GM18907 (cell line): ENCODE measurements around the gene CNTN4.

Experiments used
- ATAC-seq: cut with Tn5 transposase; IDR thresholded peaks from one replicate; pipeline ENCODE4 v1.9.1; 2021; ENCODE audit warnings: mild to moderate bottlenecking, moderate library complexity; ENCODE audit not compliant: unreplicated experiment

Gene CNTN4

DNA sequence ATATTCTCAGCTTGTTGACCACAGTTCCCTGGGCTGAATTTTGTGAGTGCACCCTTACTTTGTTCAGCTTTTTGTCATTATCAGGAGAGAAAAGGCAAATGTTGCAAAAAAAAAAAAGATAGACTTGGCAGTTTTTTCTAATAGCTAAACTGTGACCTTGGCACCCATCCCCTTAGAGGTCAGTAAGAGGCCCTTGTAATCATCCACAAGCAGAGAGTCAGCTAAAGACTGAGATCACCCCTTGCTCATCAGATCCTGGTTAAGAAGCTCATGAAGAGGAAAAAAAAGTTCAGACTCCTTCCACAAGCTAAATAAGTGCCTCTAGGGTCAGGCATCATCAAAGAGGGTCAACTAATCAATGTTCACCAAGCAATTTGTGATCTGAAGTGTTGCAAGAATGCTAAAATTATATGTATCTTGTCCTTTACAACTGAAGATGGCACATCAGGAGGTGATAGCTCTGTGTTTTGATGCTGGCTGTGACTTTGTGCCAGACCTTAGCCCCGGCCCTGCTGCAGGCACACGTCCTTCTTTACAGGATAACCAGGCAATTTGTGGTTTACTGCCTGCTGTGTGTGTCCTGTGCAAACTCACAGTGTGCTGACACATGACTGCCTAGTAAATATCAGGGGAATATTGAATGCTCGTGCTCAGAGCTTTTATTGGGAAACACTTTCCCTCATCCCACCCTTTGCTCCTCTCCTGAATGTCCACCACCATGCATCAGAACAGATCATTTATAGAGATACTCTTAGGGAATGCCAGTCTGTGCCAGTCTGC lies 748.6 kb downstream of the CNTN4 start:
- no peak for ATAC-seq

DNA sequence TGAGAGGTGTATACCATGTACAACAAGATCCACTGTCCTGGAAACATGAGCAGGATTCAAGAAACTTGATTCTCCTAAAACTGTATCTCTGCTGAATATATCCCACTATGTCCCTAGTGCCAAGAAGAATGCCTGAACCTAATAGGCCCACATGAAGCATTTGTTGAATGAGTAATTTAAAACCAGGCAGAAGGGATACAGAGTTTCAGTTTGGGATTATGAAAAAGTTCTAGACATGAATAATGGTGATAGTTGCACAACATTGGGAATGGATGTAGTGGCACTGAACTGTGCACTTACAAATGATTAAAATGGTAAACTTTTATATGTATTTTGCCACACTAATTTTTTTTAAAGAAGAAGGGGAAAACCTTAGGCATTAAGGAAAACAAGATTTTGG lies 750.4 kb downstream of the CNTN4 start:
- ATAC-seq = no peak

- ATAC-seq = no peak
Measured at GRCh38 chr3:2850701-2851100, 752.0 kb downstream of the CNTN4 start.

GRCh38 chr3:2851361-2851760 lies 752.7 kb downstream of the CNTN4 start:
- ATAC-seq = no peak

DNA sequence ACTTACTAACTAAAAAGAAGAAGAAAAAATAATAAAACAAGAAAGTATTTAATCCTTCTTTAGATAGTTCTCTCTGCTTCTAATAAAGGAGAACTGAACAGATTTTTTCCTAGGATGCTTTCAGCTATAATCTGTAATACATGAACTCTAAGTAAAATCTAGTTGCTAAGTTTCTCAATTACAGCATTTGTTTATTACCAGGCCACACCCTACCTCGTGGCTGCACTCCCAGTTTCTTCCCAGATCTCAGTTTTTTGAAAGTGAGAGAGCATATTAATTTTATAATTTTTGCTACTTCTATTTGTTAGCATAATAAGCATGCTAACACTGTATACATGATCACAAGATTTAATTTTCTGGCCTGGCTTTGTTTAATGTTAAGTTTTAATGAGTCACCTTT lies 753.2 kb downstream of the CNTN4 start:
- no peak for ATAC-seq

DNA sequence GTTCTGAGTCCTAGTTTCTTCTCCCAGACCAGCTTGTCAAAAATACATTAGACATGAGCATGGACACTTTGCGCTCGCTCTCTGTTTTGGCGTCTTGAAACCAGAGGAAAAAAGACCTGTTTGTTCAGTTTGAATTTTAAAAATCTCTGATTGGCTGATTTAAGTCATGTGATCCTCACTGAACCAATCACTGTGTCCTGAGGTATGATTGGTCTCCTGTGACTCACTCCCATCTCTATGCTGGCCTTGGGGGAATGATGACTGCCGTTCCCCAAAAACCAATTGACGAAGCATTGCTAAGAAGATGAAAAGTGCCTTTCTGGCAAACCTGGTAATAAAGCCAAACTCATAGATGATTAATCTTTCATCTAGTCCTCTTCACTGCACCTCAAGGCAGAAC lies 755.0 kb downstream of the CNTN4 start:
- no peak for ATAC-seq

DNA sequence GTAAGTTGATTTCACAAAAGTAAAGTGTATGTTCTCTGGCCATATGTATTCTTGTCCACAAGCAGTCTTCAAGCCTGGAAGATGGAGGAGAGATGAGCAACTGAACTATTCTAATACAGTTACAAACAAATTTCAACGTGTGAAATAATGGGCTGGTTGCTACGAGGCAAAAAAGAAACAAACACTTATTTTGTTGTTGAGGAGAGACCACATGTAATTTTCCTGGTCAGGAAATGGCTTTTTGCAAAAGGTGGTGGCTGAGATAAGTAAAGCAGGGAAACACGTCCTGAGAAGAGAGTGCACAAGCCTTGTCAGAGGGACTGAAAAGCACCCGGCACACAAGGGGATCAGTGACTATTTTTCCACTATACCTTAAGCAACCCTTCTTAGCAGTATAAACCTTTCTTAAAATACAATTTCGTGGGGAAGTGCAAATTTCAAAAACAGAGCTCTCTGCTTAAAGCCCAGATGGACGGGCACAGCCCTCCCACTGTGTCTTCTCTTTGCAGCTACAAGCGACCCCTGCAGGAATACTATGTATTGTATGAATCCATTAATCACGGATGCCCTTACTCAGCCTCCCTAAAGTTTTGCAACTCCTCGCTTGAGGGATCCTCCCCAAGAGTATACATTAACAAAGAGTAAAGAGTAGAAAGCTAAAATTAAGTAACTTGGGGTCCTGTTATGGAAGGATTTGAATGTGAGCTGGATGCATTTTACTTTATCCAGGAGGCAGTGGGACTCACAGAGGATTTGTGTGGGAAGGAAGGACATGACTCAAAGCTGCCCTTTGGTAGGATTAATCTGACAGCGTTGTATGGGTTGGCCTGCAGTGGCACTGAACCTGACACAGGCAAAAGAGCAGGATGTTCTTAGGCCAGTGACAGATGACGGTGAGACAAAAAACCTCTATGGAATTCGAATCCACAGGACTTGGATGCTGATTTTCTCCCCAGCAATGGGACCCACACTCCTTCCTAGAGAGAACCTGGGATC lies 757.8 kb downstream of the CNTN4 start:
- no peak for ATAC-seq

GRCh38 chr3:2860626-2861025 lies 762.0 kb downstream of the CNTN4 start:
- no peak for ATAC-seq

DNA sequence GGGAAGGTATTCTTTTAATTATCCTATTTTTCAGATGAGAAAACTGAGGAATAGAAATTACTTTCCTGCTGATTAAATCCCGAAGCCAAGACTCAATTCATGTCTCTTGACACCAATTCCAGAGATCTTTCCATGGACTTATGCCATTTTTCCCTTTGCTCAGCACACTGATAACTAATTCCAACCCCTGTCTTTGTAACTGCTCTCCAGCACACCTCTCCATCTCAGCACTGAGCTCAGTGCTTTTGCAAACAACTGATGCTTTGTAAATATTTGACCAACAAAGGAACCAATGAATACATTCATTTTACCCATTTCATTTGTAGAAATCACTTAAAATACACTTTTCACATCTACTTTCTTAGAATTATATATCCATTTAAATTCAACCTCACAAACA lies 762.5 kb downstream of the CNTN4 start:
- no peak for ATAC-seq

DNA sequence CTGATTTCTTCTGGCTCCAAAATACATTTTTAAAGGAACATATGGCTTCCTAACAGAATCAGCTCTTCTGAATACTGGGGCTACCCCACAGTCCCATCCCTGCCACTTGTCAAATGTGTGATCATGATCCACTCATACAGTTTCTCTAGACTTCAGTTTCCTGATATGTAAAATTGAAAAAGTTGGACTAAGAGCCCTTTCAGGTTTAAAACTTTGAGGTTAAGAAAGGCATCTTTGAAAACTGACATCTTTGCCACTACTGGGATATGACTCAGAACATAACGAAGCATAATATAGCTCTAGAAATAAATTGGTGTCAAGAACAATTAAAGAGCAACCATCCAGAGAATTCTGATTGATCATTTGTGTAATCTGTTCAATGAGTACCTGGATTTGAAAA lies 763.3 kb downstream of the CNTN4 start:
- ATAC-seq = no peak

GRCh38 chr3:2862366-2862765 lies 763.7 kb downstream of the CNTN4 start:
- ATAC-seq = no peak

DNA sequence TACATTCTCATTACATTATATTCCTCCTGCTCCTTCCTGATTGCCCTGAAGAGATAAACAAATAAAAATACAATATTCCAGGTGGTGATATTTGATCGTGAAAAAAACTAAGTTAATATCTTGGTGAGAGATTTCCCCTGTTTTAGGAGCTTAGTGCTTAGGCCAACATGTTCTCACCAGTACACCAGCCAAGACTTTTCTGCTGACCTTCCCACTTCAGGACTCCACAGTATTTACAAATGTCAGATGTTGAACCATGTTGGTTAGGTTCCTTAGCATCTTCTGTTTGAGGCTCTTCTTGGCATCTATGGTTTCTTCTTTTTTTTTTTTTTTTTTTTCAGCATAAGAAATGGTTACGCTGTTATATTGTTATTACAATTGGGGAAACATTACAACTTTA lies 764.5 kb downstream of the CNTN4 start:
- no peak for ATAC-seq

- ATAC-seq = no peak
Measured at GRCh38 chr3:2869905-2870304, 771.2 kb downstream of the CNTN4 start.

DNA sequence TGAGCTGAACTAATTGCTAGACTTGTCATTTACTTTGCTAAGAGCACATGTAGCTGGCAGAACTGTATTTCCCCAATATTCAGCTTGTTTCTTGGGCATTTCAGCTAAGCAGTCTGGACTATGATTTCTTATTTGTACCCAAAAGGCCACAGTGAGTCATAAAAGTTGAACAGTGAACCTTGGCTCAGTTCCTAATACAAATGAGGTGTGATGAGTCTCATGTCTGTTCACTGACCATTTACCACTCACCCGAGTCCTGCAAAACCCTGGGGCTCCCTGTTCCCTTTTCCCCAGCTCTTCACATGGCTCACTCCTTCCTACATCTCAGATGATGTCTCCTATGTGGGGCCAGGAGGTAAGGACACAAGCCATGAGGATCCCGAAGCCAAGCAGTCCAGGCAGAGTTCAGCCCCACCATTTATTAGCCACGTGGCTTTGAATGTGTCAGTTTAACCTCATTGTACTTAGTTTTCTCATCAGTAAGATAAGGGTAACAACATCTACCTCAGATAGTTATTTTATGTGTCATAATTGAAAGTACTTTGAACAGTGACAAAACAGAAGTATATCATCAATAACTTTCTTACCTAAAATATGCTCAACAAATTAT lies 772.2 kb downstream of the CNTN4 start:
- no peak for ATAC-seq

GRCh38 chr3:2872884-2873283 lies 774.2 kb downstream of the CNTN4 start:
- no peak for ATAC-seq

DNA sequence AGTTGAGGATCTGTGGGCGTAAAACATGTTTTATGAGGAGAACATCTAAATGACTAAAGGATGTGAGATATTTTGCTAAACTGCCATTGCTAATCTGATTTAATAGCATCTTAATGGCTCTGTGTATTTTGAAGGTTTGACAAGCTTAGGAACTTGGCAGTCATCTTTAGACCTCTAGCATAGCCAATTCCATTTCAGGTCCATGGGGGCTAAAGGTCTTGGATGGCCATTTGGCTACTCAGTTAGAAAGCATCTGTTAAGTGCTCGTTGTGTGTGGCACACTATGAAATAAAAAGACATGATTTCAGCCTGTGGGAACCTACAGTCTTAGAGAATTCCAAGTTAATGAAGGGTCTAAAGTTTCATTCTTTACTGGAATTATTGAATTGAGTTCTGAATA lies 775.3 kb downstream of the CNTN4 start:
- ATAC-seq = no peak

DNA sequence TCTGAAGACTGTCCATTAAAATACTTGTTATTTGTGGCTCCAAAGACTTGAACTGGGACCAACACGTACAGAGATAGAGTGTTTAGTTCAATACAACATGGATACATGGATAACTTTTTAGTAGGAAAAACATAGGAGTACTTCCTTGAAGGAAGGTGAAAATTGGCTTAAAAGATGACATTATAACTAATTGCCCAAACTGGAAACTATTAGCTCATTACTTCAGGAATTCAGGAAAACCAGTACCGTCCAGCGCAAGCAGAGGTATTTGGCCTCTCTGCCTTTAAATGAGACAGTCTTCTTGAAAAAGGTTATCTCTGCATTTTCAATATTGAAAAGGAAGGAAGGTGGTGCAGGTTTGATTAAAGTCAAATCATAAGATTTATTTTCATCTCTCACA lies 777.0 kb downstream of the CNTN4 start:
- ATAC-seq = no peak

GRCh38 chr3:2876362-2876761 lies 777.7 kb downstream of the CNTN4 start:
- no peak for ATAC-seq

- ATAC-seq = no peak
Measured at GRCh38 chr3:2879023-2879422, 780.4 kb downstream of the CNTN4 start.

DNA sequence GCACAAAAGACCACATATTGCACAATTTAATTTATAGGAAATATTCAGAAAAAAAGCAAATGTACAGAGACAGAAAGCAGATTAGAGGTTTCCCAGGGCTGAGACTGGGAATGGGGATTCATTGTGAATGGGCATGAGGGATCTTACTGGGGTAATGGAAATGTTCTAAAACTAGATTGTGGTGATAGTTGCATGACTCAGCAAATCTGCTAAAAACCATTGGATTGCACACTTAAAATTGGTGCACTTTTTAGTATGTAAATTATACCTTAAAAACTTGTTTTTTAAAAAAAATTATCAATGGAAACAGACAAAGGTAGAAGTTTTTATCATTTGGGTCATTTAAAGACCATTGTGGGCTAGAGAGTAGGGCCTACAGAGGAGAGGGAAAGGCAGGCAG lies 780.9 kb downstream of the CNTN4 start:
- ATAC-seq = no peak

- no peak for ATAC-seq
Measured at GRCh38 chr3:2880218-2880756, 781.6 kb downstream of the CNTN4 start.
